ENCODE measurements around the gene SLC35F4.
"Not testable (repeated sequence)": the region's sequence is repeated elsewhere in the genome, so short reads cannot be mapped to it uniquely, and the experiment has no call there.

The SLC35F4 gene

GRCh38 chr14:57709909-57710308 is 156.0 kb downstream of the SLC35F4 start:
- Histone ChIP-seq H3K36me3 (no peaks in the 10 kb centered on the region), H3K4me1 (ENCODE audit: control insufficient read depth in 1 of 2, insufficient read depth in 1 of 2, low read depth in 1 of 2, low read length in 1 of 2) (no peaks in the 10 kb centered on the region), H3K27ac (no peak overlapping the region), H3K27me3 (no peaks in the 10 kb centered on the region), H3K4me3 (ENCODE audit: low read depth in 1 of 2, low read length in 1 of 2) (no peak overlapping the region), H3K9me3 (no peaks in the 10 kb centered on the region)
- no peak for TF ChIP-seq CTCF (IDR thresholded peaks at IDR 0.05)

GRCh38 chr14:57709086-57709485 is 156.8 kb downstream of the SLC35F4 start:
- H3K9me3 ChIP-seq; H3K27ac ChIP-seq; H3K27me3 ChIP-seq; H3K36me3 ChIP-seq; H3K4me1 ChIP-seq (ENCODE audit: control insufficient read depth in 1 of 2, insufficient read depth in 1 of 2, low read depth in 1 of 2, low read length in 1 of 2); H3K4me3 ChIP-seq (ENCODE audit: low read depth in 1 of 2, low read length in 1 of 2): not testable (repeated sequence)

- no peak for TF ChIP-seq CTCF (IDR thresholded peaks at IDR 0.05)
- H3K27ac ChIP-seq = no peak overlapping the region
- H3K27me3 ChIP-seq = no peaks in the 10 kb centered on the region
- no peaks in the 10 kb centered on the region for H3K9me3 ChIP-seq
- no peak overlapping the region for H3K4me3 ChIP-seq (ENCODE audit: low read depth in 1 of 2, low read length in 1 of 2)
- no peaks in the 10 kb centered on the region for H3K4me1 ChIP-seq (ENCODE audit: control insufficient read depth in 1 of 2, insufficient read depth in 1 of 2, low read depth in 1 of 2, low read length in 1 of 2)
- no peaks in the 10 kb centered on the region for H3K36me3 ChIP-seq
Measured at GRCh38 chr14:57707219-57707618, 158.7 kb downstream of the SLC35F4 start.

GRCh38 chr14:57704763-57705162 is 161.1 kb downstream of the SLC35F4 start:
- Histone ChIP-seq H3K9me3 (no peaks in the 10 kb centered on the region), H3K36me3 (no peaks in the 10 kb centered on the region), H3K4me1 (ENCODE audit: control insufficient read depth in 1 of 2, insufficient read depth in 1 of 2, low read depth in 1 of 2, low read length in 1 of 2) (no peaks in the 10 kb centered on the region), H3K27ac (no peak overlapping the region), H3K27me3 (no peaks in the 10 kb centered on the region), H3K4me3 (ENCODE audit: low read depth in 1 of 2, low read length in 1 of 2) (no peak overlapping the region)
- no peak for TF ChIP-seq CTCF (IDR thresholded peaks at IDR 0.05)

- no peaks in the 10 kb centered on the region for H3K27me3 ChIP-seq
- no peak overlapping the region for H3K27ac ChIP-seq
- no peak for TF ChIP-seq CTCF (IDR thresholded peaks at IDR 0.05)
- no peaks in the 10 kb centered on the region for H3K4me1 ChIP-seq (ENCODE audit: control insufficient read depth in 1 of 2, insufficient read depth in 1 of 2, low read depth in 1 of 2, low read length in 1 of 2)
- no peaks in the 10 kb centered on the region for H3K9me3 ChIP-seq
- no peaks in the 10 kb centered on the region for H3K36me3 ChIP-seq
- H3K4me3 ChIP-seq (ENCODE audit: low read depth in 1 of 2, low read length in 1 of 2) = no peak overlapping the region
Measured at GRCh38 chr14:57699947-57700346, 165.9 kb downstream of the SLC35F4 start.

GRCh38 chr14:57692671-57693070 is 173.2 kb downstream of the SLC35F4 start:
- Histone ChIP-seq H3K4me3 (ENCODE audit: low read depth in 1 of 2, low read length in 1 of 2) (no peak overlapping the region), H3K9me3 (no peaks in the 10 kb centered on the region), H3K4me1 (ENCODE audit: control insufficient read depth in 1 of 2, insufficient read depth in 1 of 2, low read depth in 1 of 2, low read length in 1 of 2) (no peaks in the 10 kb centered on the region), H3K27me3 (no peaks in the 10 kb centered on the region), H3K36me3 (no peaks in the 10 kb centered on the region), H3K27ac (no peak overlapping the region)
- TF ChIP-seq CTCF (IDR thresholded peaks at IDR 0.05) = no peak

Measured in neutrophil (primary cell).